OCI-LY7 (cell line): Measurements from ENCODE around the gene OR2C1.

Experiments used
- CTCF ChIP-seq: fragments of 200-600 bp; sonication (generic); conservative IDR thresholded peaks from 2 replicates; pipeline ENCODE4 v1.5.1; 2014; ENCODE audit warnings: mild to moderate bottlenecking, antibody characterized with exemption, low read length, moderate library complexity, mixed read lengths
- EZH2phosphoT487 ChIP-seq: fragments of 200-600 bp; sonication (generic); IDR thresholded peaks from 2 replicates; pipeline ENCODE4 v1.6.1; 2018; ENCODE audit warnings: low read depth, borderline replicate concordance, mild to moderate bottlenecking, mixed run types, antibody characterized with exemption, low read length, moderate library complexity, mixed read lengths

- TF ChIP-seq CTCF (no peak), EZH2phosphoT487 (no peak)
These were observed 8.1 kb upstream of the OR2C1 start for GRCh38 chr16:3347586-3347985.
